Neural progenitor cell (in vitro differentiated cells): Measurements from ENCODE around the gene SYT13.

Experiments
- EZH2phosphoT487 ChIP-seq: fragments of 200-600 bp; sonication (generic); IDR thresholded peaks from 2 replicates; pipeline ENCODE4 v1.6.1; 2017; ENCODE audit warnings: antibody characterized with exemption
- TF ChIP-seq, protein P1 (sequence below): fragments of 200-600 bp; sonication (generic); IDR thresholded peaks from 2 replicates; pipeline ENCODE4 v1.5.1; 2017; ENCODE audit warnings: antibody characterized with exemption, mild to moderate bottlenecking

DNA sequence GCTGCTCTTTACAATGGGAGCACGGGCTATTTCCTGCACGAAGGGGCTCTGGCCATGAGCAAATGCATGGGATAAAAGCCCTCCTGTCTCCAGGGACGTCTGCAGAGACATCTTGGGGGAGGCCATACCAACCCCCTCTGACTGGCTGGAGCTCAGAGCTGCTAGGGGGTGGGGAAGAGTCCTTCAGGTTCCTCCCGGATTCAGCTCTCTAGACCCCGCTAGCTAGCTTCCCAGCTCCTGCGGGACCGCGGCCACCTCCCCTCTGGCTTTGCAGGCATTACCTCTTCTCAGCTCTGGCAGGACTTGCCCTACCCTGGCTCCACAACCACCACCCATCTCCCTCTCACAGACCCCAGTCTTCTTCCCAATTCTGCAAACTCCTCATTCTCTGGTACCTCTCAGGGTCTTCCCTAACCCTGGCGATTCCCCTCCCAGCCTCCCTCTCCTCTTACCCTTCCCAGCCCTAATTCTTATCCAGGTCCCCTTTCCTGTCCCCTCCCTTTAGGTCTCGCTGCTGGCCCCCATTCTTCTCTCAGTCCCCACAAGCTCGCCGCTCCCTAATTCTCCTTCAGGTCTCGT is 802 bp downstream of the SYT13 start:
- TF ChIP-seq, protein P1, sequence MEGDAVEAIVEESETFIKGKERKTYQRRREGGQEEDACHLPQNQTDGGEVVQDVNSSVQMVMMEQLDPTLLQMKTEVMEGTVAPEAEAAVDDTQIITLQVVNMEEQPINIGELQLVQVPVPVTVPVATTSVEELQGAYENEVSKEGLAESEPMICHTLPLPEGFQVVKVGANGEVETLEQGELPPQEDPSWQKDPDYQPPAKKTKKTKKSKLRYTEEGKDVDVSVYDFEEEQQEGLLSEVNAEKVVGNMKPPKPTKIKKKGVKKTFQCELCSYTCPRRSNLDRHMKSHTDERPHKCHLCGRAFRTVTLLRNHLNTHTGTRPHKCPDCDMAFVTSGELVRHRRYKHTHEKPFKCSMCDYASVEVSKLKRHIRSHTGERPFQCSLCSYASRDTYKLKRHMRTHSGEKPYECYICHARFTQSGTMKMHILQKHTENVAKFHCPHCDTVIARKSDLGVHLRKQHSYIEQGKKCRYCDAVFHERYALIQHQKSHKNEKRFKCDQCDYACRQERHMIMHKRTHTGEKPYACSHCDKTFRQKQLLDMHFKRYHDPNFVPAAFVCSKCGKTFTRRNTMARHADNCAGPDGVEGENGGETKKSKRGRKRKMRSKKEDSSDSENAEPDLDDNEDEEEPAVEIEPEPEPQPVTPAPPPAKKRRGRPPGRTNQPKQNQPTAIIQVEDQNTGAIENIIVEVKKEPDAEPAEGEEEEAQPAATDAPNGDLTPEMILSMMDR: no peak
- no peak for TF ChIP-seq EZH2phosphoT487
